ENCODE results near the gene TMEM135. TPM values are rescaled to one million over a fixed set of nuclear protein-coding genes. Genes with fewer than 3 reads are reported as not detected.
"Not testable (repeated sequence)": the region's sequence is repeated elsewhere in the genome, so short reads cannot be mapped to it uniquely, and the experiment has no call there.

The TMEM135 gene
- total RNA-seq, 1 donor from 2014 or later: 21.1 TPM

DNA sequence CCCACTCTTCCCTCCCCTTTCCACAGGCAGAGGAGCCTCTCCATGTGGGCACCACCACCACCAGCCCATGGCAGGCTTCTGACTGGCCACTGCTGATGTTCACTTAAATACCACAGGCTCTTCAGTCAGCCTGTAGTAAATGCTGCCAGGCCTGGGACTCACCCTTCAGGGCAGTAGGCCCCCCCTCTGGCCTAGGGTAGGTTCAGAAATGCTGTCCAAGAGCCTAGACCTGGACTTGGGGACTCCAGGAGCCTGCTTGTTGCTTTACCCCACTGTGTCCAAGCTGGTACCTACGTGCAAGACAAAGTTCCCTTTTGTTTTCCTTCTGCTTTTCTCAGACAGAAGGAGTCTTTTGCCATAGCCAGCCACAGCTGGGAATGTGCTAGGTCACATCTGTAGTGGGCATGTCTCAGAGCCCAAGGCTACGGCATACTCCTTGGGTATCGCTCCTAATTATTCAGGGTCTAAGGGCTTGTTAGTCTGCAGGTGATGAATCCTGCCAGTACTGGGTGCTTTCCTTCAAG lies 38.6 kb downstream of the TMEM135 start:
- no peak for DNase-seq (ENCODE audit: low read depth, low spot score)

- no peak for DNase-seq (ENCODE audit: low read depth, low spot score)
These were observed 39.2 kb downstream of the TMEM135 start for GRCh38 chr11:87076874-87077429.

- no peak for DNase-seq (ENCODE audit: low read depth, low spot score)
These were observed 43.6 kb downstream of the TMEM135 start for GRCh38 chr11:87081358-87081757.

DNA sequence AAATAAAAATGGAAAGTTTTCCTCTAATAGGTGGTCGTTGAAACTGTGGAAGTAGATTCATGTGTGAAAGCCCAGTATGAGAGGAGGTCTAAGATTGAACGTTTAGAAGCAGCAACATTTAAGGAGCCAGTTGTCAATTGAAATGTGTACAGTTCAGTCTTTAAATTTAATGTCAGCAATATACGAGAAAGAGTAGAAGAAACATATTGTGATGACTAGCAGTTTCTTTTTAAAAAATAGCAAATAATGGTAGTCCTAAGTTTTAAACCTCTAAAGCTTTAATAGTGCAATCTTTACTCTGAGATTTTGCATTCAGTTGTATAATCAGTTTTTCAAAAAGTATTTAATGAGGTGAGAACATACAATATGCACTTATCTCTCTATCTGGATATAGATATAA lies 44.9 kb downstream of the TMEM135 start:
- DNase-seq (ENCODE audit: low read depth, low spot score): no peak

DNA sequence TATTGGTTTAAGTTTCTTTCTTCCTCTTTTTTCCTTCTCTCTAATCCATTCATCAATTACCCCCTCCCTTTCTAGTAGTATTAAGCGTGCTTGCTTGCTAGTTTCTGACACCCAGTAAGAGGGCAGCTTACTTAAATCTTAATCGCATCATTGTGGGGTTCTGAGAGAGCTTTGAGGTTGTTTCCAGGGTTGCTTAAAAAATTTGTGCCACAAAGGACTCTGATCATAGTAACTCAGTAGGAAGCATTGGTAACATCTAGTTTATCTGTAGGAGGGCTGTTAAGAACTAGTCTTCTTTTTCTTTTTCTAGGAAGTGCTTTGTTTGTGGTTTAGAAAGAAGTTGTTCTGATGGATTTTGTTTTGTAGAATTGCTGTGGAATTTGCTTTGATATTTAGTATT lies 45.3 kb downstream of the TMEM135 start:
- no peak for DNase-seq (ENCODE audit: low read depth, low spot score)

DNA sequence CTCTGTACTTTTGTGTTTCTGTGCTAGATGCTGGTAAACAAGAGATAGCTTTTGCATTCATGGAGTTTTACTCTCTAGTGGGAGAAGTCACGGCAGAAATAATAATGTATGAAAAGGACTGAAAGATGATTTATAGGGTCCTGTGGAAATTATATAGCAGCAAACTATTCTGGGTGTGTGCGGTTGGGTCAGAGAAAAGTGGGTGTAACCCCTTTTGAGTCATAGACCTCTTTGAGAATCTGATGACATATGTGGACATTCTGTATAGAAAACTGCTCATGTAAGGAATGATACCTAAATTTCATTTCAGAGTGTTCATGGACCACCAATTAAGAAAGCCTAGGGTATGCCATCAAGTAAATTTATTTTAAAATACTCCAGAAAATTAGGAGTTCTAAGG lies 54.4 kb downstream of the TMEM135 start:
- no peak for DNase-seq (ENCODE audit: low read depth, low spot score)

GRCh38 chr11:87092567-87092966 lies 54.8 kb downstream of the TMEM135 start:
- no peak for DNase-seq (ENCODE audit: low read depth, low spot score)

DNA sequence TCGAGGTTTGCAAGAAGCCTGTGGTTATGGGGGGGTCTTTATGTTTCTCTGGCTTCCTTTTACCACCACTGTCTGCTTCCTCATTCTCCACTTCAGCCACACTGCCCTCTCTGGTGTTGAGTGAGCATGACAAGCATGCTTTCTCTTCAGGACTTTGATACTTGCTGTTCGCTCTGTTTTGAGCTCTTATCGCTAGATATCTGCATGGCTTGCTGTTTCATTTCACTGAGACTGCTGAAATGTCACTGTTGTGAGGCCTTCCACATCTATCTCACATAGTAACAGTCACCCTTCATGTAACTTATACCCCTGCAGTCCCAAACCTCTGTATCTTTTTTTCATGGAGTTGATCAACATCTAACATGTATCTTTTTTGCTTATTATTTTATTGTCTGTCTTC lies 59.8 kb downstream of the TMEM135 start:
- peak; percentile 1 for DNase-seq (ENCODE audit: low read depth, low spot score)

DNA sequence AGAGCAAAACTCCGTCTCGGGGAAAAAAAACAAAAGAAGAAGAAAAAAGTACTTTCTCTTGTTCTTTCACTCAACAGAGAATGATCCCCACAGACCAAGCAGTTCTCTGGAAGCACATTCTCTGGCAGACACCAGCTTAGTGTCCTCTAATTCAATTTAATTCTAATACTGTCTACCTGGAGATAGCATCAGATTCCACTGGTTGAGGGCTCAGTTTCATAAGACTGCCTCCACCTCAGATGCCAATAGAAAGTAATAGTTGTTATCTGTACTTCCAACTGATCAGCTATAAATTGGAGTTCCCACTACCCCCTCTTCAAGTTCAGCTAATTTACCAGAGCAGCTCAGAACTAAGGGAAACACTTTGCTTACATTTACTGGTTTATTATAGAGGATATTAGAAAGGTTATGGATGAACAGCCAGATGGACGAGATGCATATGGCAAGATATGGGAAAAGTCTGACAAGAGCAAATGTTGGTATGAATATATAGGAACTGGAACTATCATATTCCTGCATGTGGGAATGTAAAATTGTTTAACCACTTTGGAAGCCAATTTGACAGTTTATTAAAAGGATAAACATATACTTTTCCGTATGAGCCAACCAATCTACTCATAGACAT lies 64.3 kb downstream of the TMEM135 start:
- no peak for DNase-seq (ENCODE audit: low read depth, low spot score)

DNA sequence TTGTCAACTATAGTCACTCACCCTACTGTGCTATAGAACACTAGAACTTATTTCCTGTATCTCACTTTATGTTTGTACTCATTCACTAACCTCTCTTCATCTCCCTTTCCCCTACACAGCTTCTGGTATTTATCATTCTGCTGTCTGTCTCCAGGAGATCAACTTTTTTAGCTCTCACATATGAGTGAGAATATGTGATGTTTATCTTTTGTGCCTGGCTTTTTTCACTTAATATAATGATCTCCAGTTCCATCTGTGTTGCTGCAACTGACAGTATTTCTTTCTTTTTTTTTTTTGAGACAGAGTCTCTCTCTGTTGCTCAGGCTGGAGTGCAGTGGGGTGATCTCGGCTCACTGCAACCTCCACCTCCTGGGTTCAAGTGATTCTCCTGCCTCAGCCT lies 68.1 kb downstream of the TMEM135 start:
- not testable (repeated sequence) for DNase-seq (ENCODE audit: low read depth, low spot score)

DNA sequence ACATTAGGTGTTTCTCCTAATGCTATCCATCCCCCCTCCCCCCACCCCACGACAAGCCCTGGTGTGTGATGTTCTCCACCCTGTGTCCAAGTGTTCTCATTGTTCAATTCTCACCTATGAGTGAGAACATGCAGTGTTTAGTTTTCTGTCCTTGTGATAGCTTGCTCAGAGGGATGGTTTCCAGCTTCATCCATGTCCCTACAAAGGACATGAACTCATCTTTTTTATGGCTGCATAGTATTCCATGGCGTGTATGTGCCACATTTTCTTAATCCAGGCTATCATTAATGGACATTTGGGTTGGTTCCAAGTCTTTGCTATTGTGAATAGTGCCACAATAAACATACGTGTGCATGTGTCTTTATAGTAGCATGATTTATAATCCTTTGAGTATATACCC lies 69.6 kb downstream of the TMEM135 start:
- DNase-seq (ENCODE audit: low read depth, low spot score): not testable (repeated sequence)

DNA sequence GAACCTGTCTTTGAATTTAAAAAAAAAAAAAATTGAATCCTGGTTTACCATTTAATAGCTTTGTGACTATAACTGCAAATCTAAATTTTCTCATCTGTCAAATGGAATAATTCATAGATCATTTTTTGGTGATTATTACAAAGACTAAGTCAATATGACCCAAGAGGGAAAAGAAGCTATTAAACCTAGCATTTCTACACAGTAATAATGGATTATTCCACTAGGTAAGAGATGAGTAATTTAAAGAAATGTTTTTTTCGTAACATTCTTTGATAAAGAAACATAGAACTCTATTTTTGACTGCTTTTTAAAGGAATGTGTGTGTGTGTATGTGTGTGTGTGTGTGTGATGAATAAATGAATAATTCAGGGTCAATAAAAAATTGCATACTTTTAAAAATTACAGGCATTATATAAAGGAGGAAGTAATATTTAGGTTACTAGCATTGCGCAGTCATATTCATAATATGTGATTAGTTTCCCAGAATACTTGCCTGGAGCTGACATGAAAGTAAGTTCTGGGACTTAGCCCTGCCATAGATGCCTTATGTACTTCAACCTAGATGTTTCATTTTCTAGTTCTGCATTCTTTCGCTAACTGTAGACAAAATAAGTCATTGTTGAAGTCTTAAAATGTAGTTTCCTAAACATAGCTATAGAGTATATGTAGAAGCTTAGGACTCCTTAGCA lies 72.9 kb downstream of the TMEM135 start:
- no peak for DNase-seq (ENCODE audit: low read depth, low spot score)

DNA sequence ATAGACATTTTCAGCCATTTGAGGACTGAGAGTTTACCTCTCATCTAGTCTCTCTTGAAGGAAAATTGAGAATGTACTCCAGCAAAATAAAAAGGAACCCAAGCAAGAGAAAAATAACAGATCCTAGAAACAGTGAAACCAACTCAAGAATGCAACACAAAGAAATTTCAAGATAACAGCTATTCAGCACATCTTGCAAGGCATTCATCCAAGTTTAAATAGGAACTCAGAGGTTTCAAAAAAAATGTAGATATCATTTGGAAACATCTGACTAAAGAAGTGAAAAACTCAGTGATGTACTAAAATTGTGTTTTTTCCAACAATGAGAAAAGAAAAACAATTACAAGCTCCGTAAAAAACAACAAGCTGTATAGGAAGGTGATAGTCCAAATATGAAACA lies 76.4 kb downstream of the TMEM135 start:
- DNase-seq (ENCODE audit: low read depth, low spot score): no peak

- DNase-seq (ENCODE audit: low read depth, low spot score): no peak
These were observed 78.5 kb downstream of the TMEM135 start for GRCh38 chr11:87116185-87116584.

- DNase-seq (ENCODE audit: low read depth, low spot score): no peak
These were observed 83.2 kb downstream of the TMEM135 start for GRCh38 chr11:87120937-87121336.

DNA sequence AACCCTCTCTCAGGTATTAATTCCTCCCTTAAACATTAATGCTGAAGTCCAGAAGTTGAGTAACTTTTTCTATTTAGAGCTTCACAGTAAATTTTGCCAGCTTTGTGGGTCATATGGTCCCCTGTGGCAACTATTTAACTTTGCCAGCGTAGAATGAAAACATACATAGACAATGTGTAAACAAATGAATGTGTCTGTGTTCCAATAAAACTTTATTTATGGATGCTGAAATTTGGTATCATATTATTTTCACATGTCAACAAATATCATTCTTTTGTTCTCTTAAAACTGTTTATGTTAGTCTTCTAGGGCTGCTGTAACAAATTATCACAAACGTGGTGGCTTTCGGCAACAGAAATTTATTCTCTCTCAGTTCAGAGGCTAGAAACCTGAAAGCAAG lies 85.1 kb downstream of the TMEM135 start:
- DNase-seq (ENCODE audit: low read depth, low spot score): no peak

GRCh38 chr11:87125257-87125656 lies 87.5 kb downstream of the TMEM135 start:
- no peak for DNase-seq (ENCODE audit: low read depth, low spot score)

- no peak for DNase-seq (ENCODE audit: low read depth, low spot score)
These were observed 89.4 kb downstream of the TMEM135 start for GRCh38 chr11:87127101-87127500.

GRCh38 chr11:87128372-87128771 lies 90.6 kb downstream of the TMEM135 start:
- DNase-seq (ENCODE audit: low read depth, low spot score): no peak

GRCh38 chr11:87134524-87135106 lies 96.9 kb downstream of the TMEM135 start:
- no peak for DNase-seq (ENCODE audit: low read depth, low spot score)

DNA sequence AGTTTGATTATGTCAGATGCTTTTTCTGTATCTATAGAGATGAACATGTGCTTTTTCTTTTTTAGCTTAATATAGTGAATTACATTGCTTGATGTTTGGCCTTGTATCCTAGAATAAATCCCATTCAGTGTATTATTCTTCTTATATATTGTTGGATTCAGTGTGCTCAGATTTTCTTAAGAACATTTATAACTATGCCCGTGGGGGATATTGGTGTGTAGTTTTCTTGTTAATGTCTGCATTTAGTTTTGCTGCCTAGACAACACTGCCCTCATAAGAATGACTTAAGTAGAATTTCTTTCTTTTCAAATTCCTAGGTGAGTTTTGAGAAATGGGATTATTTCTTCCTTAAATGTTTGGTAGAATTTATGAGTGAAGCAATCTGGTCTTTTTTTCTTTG lies 98.5 kb downstream of the TMEM135 start:
- no peak for DNase-seq (ENCODE audit: low read depth, low spot score)

DNA sequence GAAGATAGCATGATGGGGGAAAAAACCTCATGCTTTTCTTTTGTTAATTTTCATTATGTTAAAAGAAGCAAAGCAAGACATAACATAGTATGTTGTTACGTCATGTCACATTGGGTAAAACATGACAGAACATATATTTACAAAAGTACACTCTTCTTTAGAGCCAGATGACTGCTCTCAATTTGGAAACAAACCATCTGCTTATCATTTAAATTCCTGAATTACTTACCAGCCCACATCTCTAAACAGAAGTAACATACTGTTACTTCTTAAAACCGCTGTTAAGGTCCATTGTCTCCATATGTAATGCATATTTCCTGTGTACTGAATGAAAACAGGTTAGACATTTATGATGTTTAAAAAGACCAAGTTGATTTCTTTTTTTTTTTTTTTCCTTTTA lies 100.0 kb downstream of the TMEM135 start:
- no peak for DNase-seq (ENCODE audit: low read depth, low spot score)

All from pulmonary artery endothelial cell (primary cell).